Mesenchymal stem cell (in vitro differentiated cells and primary cell): ENCODE results near the gene PHF11.
A peak's percentile ranks its signal among the peaks of the same experiment; 100 is the strongest.

Experiments
- DNase-seq: peaks from one replicate; pipeline ENCODE4 v3.0.0-alpha.2; 2013
- H2AFZ ChIP-seq: one replicate; pipeline ENCODE4 v1.6.1; 2013; ENCODE audit warnings: low read depth, mild to moderate bottlenecking, control low read depth, inconsistent platforms, low read length, moderate library complexity
- H2AK5ac ChIP-seq: 2 replicates; pipeline ENCODE4 v1.6.1; 2013; ENCODE audit warnings: low read length, moderate library complexity, mild to moderate bottlenecking, inconsistent platforms; ENCODE audit not compliant: severe bottlenecking
- H2BK120ac ChIP-seq: one replicate; pipeline ENCODE4 v1.6.1; 2013; ENCODE audit warnings: low read depth, mild to moderate bottlenecking, inconsistent platforms, low read length, moderate library complexity
- H2BK12ac ChIP-seq, 2 experiments: one replicate each; pipeline ENCODE4 v1.6.1; 2013; ENCODE audit warnings: inconsistent platforms in 2 of 2, low read length in 2 of 2, mild to moderate bottlenecking in 2 of 2, moderate library complexity in 2 of 2, control low read depth in 1 of 2
- H2BK15ac ChIP-seq: one replicate; pipeline ENCODE4 v1.6.1; 2013; ENCODE audit warnings: mild to moderate bottlenecking, low read depth, inconsistent platforms; ENCODE audit not compliant: poor library complexity, severe bottlenecking
- H2BK5ac ChIP-seq: 2 replicates; pipeline ENCODE4 v1.6.1; 2013; ENCODE audit warnings: low read depth, mild to moderate bottlenecking, low read length, control low read depth, inconsistent platforms; ENCODE audit not compliant: poor library complexity, severe bottlenecking
- H3K14ac ChIP-seq, 2 experiments: one replicate each; pipeline ENCODE4 v1.6.1; 2013; ENCODE audit warnings: inconsistent platforms in 2 of 2, low read length in 2 of 2, control low read depth in 1 of 2, mild to moderate bottlenecking in 1 of 2, moderate library complexity in 1 of 2
- H3K18ac ChIP-seq, 2 experiments: one replicate each; pipeline ENCODE4 v1.6.1; 2013; ENCODE audit warnings: inconsistent platforms in 2 of 2, low read length in 2 of 2, control low read depth in 1 of 2, low read depth in 1 of 2, mild to moderate bottlenecking in 1 of 2
- H3K23ac ChIP-seq, 2 experiments: one replicate each; pipeline ENCODE4 v1.6.1; 2013; ENCODE audit warnings: inconsistent platforms in 2 of 2, low read length in 2 of 2, mild to moderate bottlenecking in 2 of 2, moderate library complexity in 2 of 2, control low read depth in 1 of 2
- H3K27ac ChIP-seq: 2 replicates; pipeline ENCODE4 v1.5.1; 2013; ENCODE audit warnings: mild to moderate bottlenecking, moderate library complexity, low read length, control low read depth, inconsistent platforms; ENCODE audit not compliant: poor library complexity, severe bottlenecking
- H3K27me3 ChIP-seq, 2 experiments: 2 replicates each; pipeline versions ENCODE4 v1.6.1 to v1.7.0; 2013; ENCODE audit warnings: low read length in 2 of 2, mild to moderate bottlenecking in 2 of 2, moderate library complexity in 2 of 2, control low read depth in 1 of 2, inconsistent platforms in 1 of 2; ENCODE audit not compliant: control insufficient read depth in 1 of 2, insufficient read depth in 1 of 2
- H3K36me3 ChIP-seq, 2 experiments: 2 replicates each; pipeline versions ENCODE4 v1.6.1 to v1.7.0; 2013; ENCODE audit warnings: low read length in 2 of 2, control low read depth in 1 of 2, inconsistent platforms in 1 of 2, low read depth in 1 of 2, mild to moderate bottlenecking in 1 of 2; ENCODE audit not compliant: insufficient read depth in 2 of 2, control insufficient read depth in 1 of 2
- H3K4ac ChIP-seq, 2 experiments: one replicate each; pipeline ENCODE4 v1.6.1; 2013; ENCODE audit warnings: inconsistent platforms in 2 of 2, low read length in 2 of 2, mild to moderate bottlenecking in 2 of 2, moderate library complexity in 2 of 2, control low read depth in 1 of 2, low read depth in 1 of 2
- H3K4me1 ChIP-seq: 2 replicates; pipeline ENCODE4 v1.6.1; 2013; ENCODE audit warnings: low read depth, low read length, control low read depth; ENCODE audit not compliant: control insufficient read depth, insufficient read depth
- H3K4me2 ChIP-seq: 2 replicates; pipeline ENCODE4 v1.6.1; 2013; ENCODE audit warnings: low read length, mild to moderate bottlenecking, inconsistent platforms; ENCODE audit not compliant: poor library complexity, severe bottlenecking
- H3K4me3 ChIP-seq, 2 experiments: 2 replicates each; pipeline versions ENCODE4 v1.5.1 to v1.7.0; 2013; ENCODE audit warnings: low read length in 2 of 2, mild to moderate bottlenecking in 2 of 2, control low read depth in 1 of 2, low read depth in 1 of 2; ENCODE audit not compliant: insufficient read depth in 1 of 2
- H3K79me1 ChIP-seq: replicated peaks from 2 replicates; pipeline ENCODE4 v1.6.1; 2013; ENCODE audit warnings: mild to moderate bottlenecking, control low read depth, low read length, inconsistent platforms; ENCODE audit not compliant: poor library complexity, severe bottlenecking
- H3K9ac ChIP-seq: 2 replicates; pipeline ENCODE4 v1.7.0; 2013; ENCODE audit warnings: mild to moderate bottlenecking, low read length, moderate library complexity
- H3K9me3 ChIP-seq: 2 replicates; pipeline ENCODE4 v1.7.0; 2013; ENCODE audit warnings: mild to moderate bottlenecking, low read length; ENCODE audit not compliant: control insufficient read depth
- H4K8ac ChIP-seq: one replicate; pipeline ENCODE4 v1.6.1; 2013; ENCODE audit warnings: inconsistent platforms, mild to moderate bottlenecking, low read length, moderate library complexity
- H4K91ac ChIP-seq: one replicate; pipeline ENCODE4 v1.6.1; 2013; ENCODE audit warnings: mild to moderate bottlenecking, low read length, inconsistent platforms
- WGBS: methylation state at CpG from one replicate; pipeline ENCODE4 v1.1.7; 2013; ENCODE audit warnings: mixed read lengths; 5-methylcytosine and 5-hydroxymethylcytosine counted together

Gene PHF11

DNA sequence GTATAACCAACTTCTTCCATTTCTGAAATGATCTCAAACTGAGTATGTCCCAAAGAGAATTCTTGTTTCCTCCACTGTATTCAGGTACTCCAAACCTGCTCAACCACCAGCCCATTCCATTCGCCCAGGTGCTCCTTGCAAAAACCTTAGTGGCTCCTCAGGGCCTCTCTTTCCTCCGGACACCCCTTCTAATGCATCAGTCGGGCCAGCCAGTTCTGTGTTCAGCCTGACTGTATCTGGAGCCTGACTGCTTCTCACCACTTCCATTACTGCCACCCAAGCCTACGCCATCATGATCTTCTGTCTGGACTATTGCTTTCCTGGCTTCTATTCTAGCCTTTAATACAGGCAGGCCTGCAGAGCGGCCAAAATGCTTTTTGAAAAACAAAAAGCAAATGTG, 1.5 kb downstream of the PHF11 start:
- peaks cover 5% of the 10 kb centered on the region for H3K4me1 ChIP-seq
- H3K9me3 ChIP-seq, result no peaks in the 10 kb centered on the region

DNA sequence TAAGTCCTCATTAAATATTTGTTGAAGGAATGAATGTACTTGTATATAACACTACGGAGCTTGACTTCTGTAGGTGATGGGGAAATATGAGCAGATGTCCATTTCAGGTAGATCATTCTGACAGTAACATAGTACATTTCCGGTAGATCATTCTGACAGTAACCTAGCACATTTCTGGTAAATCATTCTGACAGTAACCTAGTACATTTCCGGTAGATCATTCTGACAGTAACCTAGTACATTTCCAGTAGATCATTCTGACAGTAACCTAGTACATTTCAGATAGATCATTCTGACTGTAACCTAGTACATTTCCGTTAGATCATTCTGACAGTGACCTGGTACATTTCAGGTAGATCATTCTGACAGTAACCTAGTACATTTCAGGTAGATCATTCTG, 2.5 kb downstream of the PHF11 start:
- Histone ChIP-seq H3K9me3 (no peaks in the 10 kb centered on the region), H2BK15ac (no peak overlapping the region), H4K91ac (no peak overlapping the region), H2BK12ac (no peak overlapping the region), H3K4ac (no peak overlapping the region), H2AFZ (no peak overlapping the region), H3K4me3 (no peak overlapping the region), H3K36me3 (peaks cover 6% of the 10 kb centered on the region in 2 experiments), H2BK120ac (no peak overlapping the region), H4K8ac (no peak overlapping the region), H3K27me3 (no peaks in the 10 kb centered on the region), H3K9ac (no peak overlapping the region), H2BK5ac (no peak overlapping the region), H3K14ac (no peak overlapping the region), H3K23ac (no peak overlapping the region), H3K18ac (no peak overlapping the region), H2AK5ac (no peak overlapping the region), H3K4me2 (no peak overlapping the region), H3K79me1 (peaks cover 8% of the 10 kb centered on the region), H3K27ac (no peak overlapping the region), H3K4me1 (peaks cover 5% of the 10 kb centered on the region)
- WGBS, result 98% methylated on average over 4 of the region's 4 CpGs
- no peak for DNase-seq

More for the DNA sequence above, 1.5 kb downstream of the PHF11 start:
- H3K36me3 ChIP-seq, result peaks cover 0 to 8% of the 10 kb centered on the region in 2 experiments
- no peak overlapping the region for H4K91ac ChIP-seq
- no peak for DNase-seq
- H3K4me3 ChIP-seq, result no peak overlapping the region
- no peak overlapping the region for H3K14ac ChIP-seq
- H2BK12ac ChIP-seq, result peak overlapping the region in 1 of 2 experiments; percentile 23
- peak overlapping the region in 1 of 2 experiments; percentile 10 for H3K4ac ChIP-seq
- no peak overlapping the region for H3K27ac ChIP-seq
- H3K79me1 ChIP-seq, result peaks cover 5% of the 10 kb centered on the region
- H3K9ac ChIP-seq, result no peak overlapping the region
- H3K4me2 ChIP-seq, result peak overlapping the region; percentile 13
- H2BK120ac ChIP-seq, result no peak overlapping the region
- peak overlapping the region; percentile 12 for H4K8ac ChIP-seq
- no peak overlapping the region for H3K23ac ChIP-seq
- no peak overlapping the region for H2AFZ ChIP-seq
- no peak overlapping the region for H2AK5ac ChIP-seq
- WGBS, result 90% methylated on average over 5 of the region's 5 CpGs
- H3K27me3 ChIP-seq, result no peaks in the 10 kb centered on the region
- no peak overlapping the region for H3K18ac ChIP-seq
- no peak overlapping the region for H2BK15ac ChIP-seq
- H2BK5ac ChIP-seq, result no peak overlapping the region

DNA sequence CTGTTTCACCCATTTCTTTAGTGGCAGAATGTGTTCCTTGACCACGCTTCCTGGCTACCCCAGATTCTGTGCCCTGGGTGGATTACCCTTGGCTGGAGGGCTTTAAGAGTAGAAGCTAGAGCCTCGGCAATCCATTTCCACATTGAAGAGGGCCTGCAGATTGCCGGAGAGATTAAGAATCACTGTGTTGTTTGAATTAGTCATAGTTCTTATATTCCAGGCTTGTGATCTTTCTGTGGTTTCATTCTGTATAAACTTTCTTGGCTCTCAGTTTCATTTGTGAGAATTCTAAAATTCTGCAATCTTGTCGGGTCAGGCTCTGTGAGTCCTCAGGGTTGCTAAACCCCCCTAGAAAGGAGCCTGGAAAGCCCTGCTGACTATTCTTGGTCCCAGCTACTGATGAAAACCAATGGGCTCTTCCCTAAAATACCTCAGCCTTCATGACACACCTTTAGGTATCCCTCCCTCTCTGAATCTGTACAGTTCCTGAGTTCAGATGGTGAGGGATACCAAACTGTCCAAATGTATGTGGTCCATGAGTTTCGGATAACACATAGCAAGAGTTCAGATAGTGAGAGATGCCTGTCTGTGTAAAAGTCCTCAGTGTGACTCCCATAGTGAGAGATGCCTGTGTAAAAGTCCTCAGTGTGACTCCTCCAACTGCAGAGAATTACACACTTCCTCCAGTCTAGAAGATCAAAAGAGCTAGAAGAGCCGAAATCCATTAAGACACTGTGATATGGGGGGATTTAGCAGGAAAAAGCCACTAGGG, 4.3 kb downstream of the PHF11 start:
- H2BK5ac ChIP-seq, result no peak overlapping the region
- 39% methylated on average over 6 of the region's 6 CpGs for WGBS
- DNase-seq, result peak; percentile 93
- peak overlapping the region in 1 of 2 experiments; percentile 73 for H3K4ac ChIP-seq
- peak overlapping the region; percentile 62 for H3K27ac ChIP-seq
- H3K79me1 ChIP-seq, result peaks cover 12% of the 10 kb centered on the region
- no peak overlapping the region for H2AFZ ChIP-seq
- H3K14ac ChIP-seq, result no peak overlapping the region
- H3K27me3 ChIP-seq, result no peaks in the 10 kb centered on the region
- H3K23ac ChIP-seq, result no peak overlapping the region
- H3K4me3 ChIP-seq, result peak overlapping the region in 1 of 2 experiments; percentile 39
- peak overlapping the region; percentile 70 for H2AK5ac ChIP-seq
- H3K4me1 ChIP-seq, result peaks cover 5% of the 10 kb centered on the region
- H4K8ac ChIP-seq, result peak overlapping the region; percentile 56
- no peak overlapping the region for H3K4me2 ChIP-seq
- H2BK12ac ChIP-seq, result peak overlapping the region; percentile 54 to 86
- no peak overlapping the region for H4K91ac ChIP-seq
- peaks cover 6% of the 10 kb centered on the region in 2 experiments for H3K36me3 ChIP-seq
- peak overlapping the region; percentile 62 for H3K9ac ChIP-seq
- no peak overlapping the region for H2BK120ac ChIP-seq
- peak overlapping the region; percentile 76 for H2BK15ac ChIP-seq
- peak overlapping the region; percentile 70 to 73 for H3K18ac ChIP-seq
- H3K9me3 ChIP-seq, result no peaks in the 10 kb centered on the region

- no peak overlapping the region for H2AK5ac ChIP-seq
- H3K36me3 ChIP-seq, result peaks cover 6 to 16% of the 10 kb centered on the region in 2 experiments
- no peak overlapping the region for H3K23ac ChIP-seq
- no peak overlapping the region for H2BK5ac ChIP-seq
- WGBS, result 88% methylated on average over 9 of the region's 9 CpGs
- peak overlapping the region; percentile 31 for H4K8ac ChIP-seq
- no peak overlapping the region for H3K4me2 ChIP-seq
- H3K9me3 ChIP-seq, result no peaks in the 10 kb centered on the region
- H2BK15ac ChIP-seq, result no peak overlapping the region
- no peaks in the 10 kb centered on the region for H3K4me1 ChIP-seq
- peak overlapping the region in 1 of 2 experiments; percentile 70 for H3K18ac ChIP-seq
- H3K14ac ChIP-seq, result peak overlapping the region in 1 of 2 experiments; percentile 60
- no peak overlapping the region for H4K91ac ChIP-seq
- no peak overlapping the region for H3K27ac ChIP-seq
- no peak overlapping the region for H3K4me3 ChIP-seq
- no peak overlapping the region for H3K4ac ChIP-seq
- no peaks in the 10 kb centered on the region for H3K27me3 ChIP-seq
- H2BK12ac ChIP-seq, result peak overlapping the region in 1 of 2 experiments; percentile 6
- DNase-seq, result peak; percentile 21
- H2AFZ ChIP-seq, result no peak overlapping the region
- H3K9ac ChIP-seq, result no peak overlapping the region
- H2BK120ac ChIP-seq, result no peak overlapping the region
- H3K79me1 ChIP-seq, result peaks cover 13% of the 10 kb centered on the region
Observed at GRCh38 chr13:49502954-49503353, 7.2 kb downstream of the PHF11 start.
